PFSK-1 (cell line): ENCODE results near the gene APBB2.

Experiments
- FOXP2 ChIP-seq: optimal IDR thresholded peaks from 2 replicates; pipeline ENCODE3; 2011; ENCODE audit warnings: borderline replicate concordance, control low read depth, inconsistent platforms; ENCODE audit not compliant: insufficient read depth; ENCODE audit errors: extremely low read length, extremely low read depth
- POLR2AphosphoS5 ChIP-seq: IDR thresholded peaks from 2 replicates; pipeline ENCODE4 v1.6.1; 2012; ENCODE audit warnings: low read depth, mild to moderate bottlenecking, control low read depth, low read length, moderate library complexity
- REST ChIP-seq, 2 experiments: IDR thresholded peaks; 2 replicates each; pipeline versions ENCODE4 v1.6.1 to v1.8.0; 2011 to 2012; ENCODE audit warnings: low read depth in 2 of 2, low read length in 2 of 2, control low read depth in 1 of 2, inconsistent platforms in 1 of 2, mild to moderate bottlenecking in 1 of 2, moderate library complexity in 1 of 2; ENCODE audit not compliant: insufficient read depth in 1 of 2
- SIN3A ChIP-seq: IDR thresholded peaks from 2 replicates; pipeline ENCODE4 v1.6.1; 2012; ENCODE audit warnings: mild to moderate bottlenecking, low read length, moderate library complexity, borderline replicate concordance; ENCODE audit not compliant: insufficient read depth
- TAF1 ChIP-seq: IDR thresholded peaks from 2 replicates; pipeline ENCODE4 v1.6.1; 2012; ENCODE audit warnings: low read length, control low read depth, borderline replicate concordance; ENCODE audit not compliant: insufficient read depth

Gene APBB2

GRCh38 chr4:41257257-41257901 lies 43.0 kb upstream of the APBB2 start:
- TF ChIP-seq TAF1 (no peak), FOXP2 (no peak), REST (IDR thresholded peaks at IDR 0.05; ENCODE audit: insufficient read depth in 1 of 2, low read depth in 2 of 2, low read length in 2 of 2) (no peak), SIN3A (no peak; the same call in 1 of the 2 replicates), POLR2AphosphoS5 (no peak)

- TF ChIP-seq SIN3A (no peak), POLR2AphosphoS5 (peak; percentile 87), FOXP2 (peak; percentile 14), TAF1 (no peak), REST (IDR thresholded peaks at IDR 0.05; ENCODE audit: insufficient read depth in 1 of 2, low read depth in 2 of 2, low read length in 2 of 2) (no peak)
Measured at GRCh38 chr4:41256740-41257256, 42.5 kb upstream of the APBB2 start, which contains the start of gene UCHL1. Gene UCHL1 (plus strand): TSS chr4:41256928. CDS start chr4:41256977, 49 bp downstream.

GRCh38 chr4:41256131-41256739 lies 41.9 kb upstream of the APBB2 start:
- no peak for TF ChIP-seq REST (IDR thresholded peaks at IDR 0.05; ENCODE audit: insufficient read depth in 1 of 2, low read depth in 2 of 2, low read length in 2 of 2)
- no peak for TF ChIP-seq SIN3A
- no peak for TF ChIP-seq POLR2AphosphoS5
- no peak for TF ChIP-seq TAF1
- no peak for TF ChIP-seq FOXP2

GRCh38 chr4:41245983-41246382 lies 31.6 kb upstream of the APBB2 start:
- TF ChIP-seq FOXP2: no peak
- no peak for TF ChIP-seq SIN3A
- TF ChIP-seq REST (IDR thresholded peaks at IDR 0.05; ENCODE audit: insufficient read depth in 1 of 2, low read depth in 2 of 2, low read length in 2 of 2): no peak
- no peak for TF ChIP-seq TAF1
- no peak for TF ChIP-seq POLR2AphosphoS5

GRCh38 chr4:41241919-41242318 lies 27.6 kb upstream of the APBB2 start:
- no peak for TF ChIP-seq SIN3A
- no peak for TF ChIP-seq POLR2AphosphoS5
- TF ChIP-seq FOXP2: no peak
- TF ChIP-seq REST (IDR thresholded peaks at IDR 0.05; ENCODE audit: insufficient read depth in 1 of 2, low read depth in 2 of 2, low read length in 2 of 2): no peak
- TF ChIP-seq TAF1: no peak
